ENCODE data around the gene NANOS2.

Gene NANOS2

GRCh38 chr19:45883881-45884681, 30.5 kb downstream of the NANOS2 start:
- peak overlapping the region; percentile 44 for H3K4me2 ChIP-seq (ENCODE audit: low read length, poor library complexity, severe bottlenecking)
- no peak for DNase-seq
- WGBS: 96% methylated on average over 57 of the region's 57 CpGs

DNA sequence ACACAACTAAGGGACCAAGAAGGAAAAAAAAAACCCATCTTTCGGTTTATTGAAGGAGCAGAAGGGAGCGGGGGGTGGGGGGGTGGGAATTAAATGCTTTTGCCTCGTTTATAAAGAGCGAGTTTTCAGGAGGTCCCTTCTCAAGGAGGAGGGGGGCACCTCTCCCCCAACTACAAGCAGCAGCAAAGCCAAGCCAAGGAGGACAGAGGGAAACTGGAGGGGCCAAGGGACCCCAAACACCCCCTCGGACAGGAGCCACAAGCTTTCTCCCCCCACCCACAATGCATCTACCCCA, 31.0 kb downstream of the NANOS2 start:
- Histone ChIP-seq H2BK120ac (ENCODE audit: low read depth, low read length) (no peak overlapping the region), H3K27me3 (ENCODE audit: control insufficient read depth in 1 of 2, insufficient read depth in 1 of 2, low read length in 2 of 2) (peaks cover 0 to 8% of the 10 kb centered on the region in 2 experiments), H3K36me3 (ENCODE audit: control insufficient read depth in 1 of 2, insufficient read depth in 2 of 2, low read depth in 1 of 2, low read length in 2 of 2) (peaks cover 8 to 17% of the 10 kb centered on the region in 2 experiments), H3K23ac (ENCODE audit: low read length in 2 of 2) (no peak overlapping the region), H3K4me1 (ENCODE audit: control insufficient read depth, insufficient read depth, low read depth, low read length) (peaks cover 43% of the 10 kb centered on the region), H3K9ac (ENCODE audit: low read length) (peak overlapping the region; percentile 55), H3K4ac (ENCODE audit: low read depth in 1 of 2, low read length in 2 of 2) (no peak overlapping the region), H2AK5ac (ENCODE audit: low read length, severe bottlenecking) (peak overlapping the region; percentile 31), H3K4me3 (ENCODE audit: insufficient read depth in 1 of 2, low read depth in 1 of 2, low read length in 2 of 2) (no peak overlapping the region), H3K27ac (ENCODE audit: low read length, poor library complexity, severe bottlenecking) (no peak overlapping the region), H2BK5ac (ENCODE audit: low read depth, low read length, poor library complexity, severe bottlenecking) (no peak overlapping the region), H2AFZ (ENCODE audit: low read depth, low read length) (no peak overlapping the region), H2BK15ac (ENCODE audit: low read depth, poor library complexity, severe bottlenecking) (peak overlapping the region; percentile 60), H4K91ac (ENCODE audit: low read length) (no peak overlapping the region), H3K18ac (ENCODE audit: low read depth in 1 of 2, low read length in 2 of 2) (no peak overlapping the region), H3K9me3 (ENCODE audit: control insufficient read depth, low read length) (no peaks in the 10 kb centered on the region), H3K4me2 (ENCODE audit: low read length, poor library complexity, severe bottlenecking) (peak overlapping the region; percentile 44), H4K8ac (ENCODE audit: low read length) (peak overlapping the region; percentile 25), H3K14ac (ENCODE audit: low read length in 2 of 2) (no peak overlapping the region), H2BK12ac (ENCODE audit: low read length in 2 of 2) (no peak overlapping the region), H3K79me1 (replicated peaks; ENCODE audit: low read length, poor library complexity, severe bottlenecking) (peaks cover 16% of the 10 kb centered on the region)
- no CpG with 5 or more reads among the region's 5 CpGs for WGBS
- no peak for DNase-seq

More at GRCh38 chr19:45883881-45884681, 30.5 kb downstream of the NANOS2 start:
- no peaks in the 10 kb centered on the region for H3K9me3 ChIP-seq (ENCODE audit: control insufficient read depth, low read length)
- no peak overlapping the region for H3K4me3 ChIP-seq (ENCODE audit: insufficient read depth in 1 of 2, low read depth in 1 of 2, low read length in 2 of 2)
- H3K4me1 ChIP-seq (ENCODE audit: control insufficient read depth, insufficient read depth, low read depth, low read length): peaks cover 42% of the 10 kb centered on the region
- H2BK5ac ChIP-seq (ENCODE audit: low read depth, low read length, poor library complexity, severe bottlenecking): no peak overlapping the region
- peak overlapping the region in 1 of 2 experiments; percentile 47 for H3K4ac ChIP-seq (ENCODE audit: low read depth in 1 of 2, low read length in 2 of 2)
- no peak overlapping the region for H2AFZ ChIP-seq (ENCODE audit: low read depth, low read length)
- peaks cover 8 to 17% of the 10 kb centered on the region in 2 experiments for H3K36me3 ChIP-seq (ENCODE audit: control insufficient read depth in 1 of 2, insufficient read depth in 2 of 2, low read depth in 1 of 2, low read length in 2 of 2)
- H3K14ac ChIP-seq (ENCODE audit: low read length in 2 of 2): no peak overlapping the region
- peaks cover 16% of the 10 kb centered on the region for H3K79me1 ChIP-seq (replicated peaks; ENCODE audit: low read length, poor library complexity, severe bottlenecking)
- no peak overlapping the region for H3K18ac ChIP-seq (ENCODE audit: low read depth in 1 of 2, low read length in 2 of 2)
- H2AK5ac ChIP-seq (ENCODE audit: low read length, severe bottlenecking): peak overlapping the region; percentile 31
- no peak overlapping the region for H3K27ac ChIP-seq (ENCODE audit: low read length, poor library complexity, severe bottlenecking)
- H3K23ac ChIP-seq (ENCODE audit: low read length in 2 of 2): no peak overlapping the region
- no peak overlapping the region for H4K91ac ChIP-seq (ENCODE audit: low read length)
- peak overlapping the region; percentile 55 for H3K9ac ChIP-seq (ENCODE audit: low read length)
- peak overlapping the region; percentile 60 for H2BK15ac ChIP-seq (ENCODE audit: low read depth, poor library complexity, severe bottlenecking)
- H4K8ac ChIP-seq (ENCODE audit: low read length): peak overlapping the region; percentile 25
- H3K27me3 ChIP-seq (ENCODE audit: control insufficient read depth in 1 of 2, insufficient read depth in 1 of 2, low read length in 2 of 2): peaks cover 0 to 5% of the 10 kb centered on the region in 2 experiments
- H2BK12ac ChIP-seq (ENCODE audit: low read length in 2 of 2): peak overlapping the region in 1 of 2 experiments; percentile 11
- no peak overlapping the region for H2BK120ac ChIP-seq (ENCODE audit: low read depth, low read length)

DNA sequence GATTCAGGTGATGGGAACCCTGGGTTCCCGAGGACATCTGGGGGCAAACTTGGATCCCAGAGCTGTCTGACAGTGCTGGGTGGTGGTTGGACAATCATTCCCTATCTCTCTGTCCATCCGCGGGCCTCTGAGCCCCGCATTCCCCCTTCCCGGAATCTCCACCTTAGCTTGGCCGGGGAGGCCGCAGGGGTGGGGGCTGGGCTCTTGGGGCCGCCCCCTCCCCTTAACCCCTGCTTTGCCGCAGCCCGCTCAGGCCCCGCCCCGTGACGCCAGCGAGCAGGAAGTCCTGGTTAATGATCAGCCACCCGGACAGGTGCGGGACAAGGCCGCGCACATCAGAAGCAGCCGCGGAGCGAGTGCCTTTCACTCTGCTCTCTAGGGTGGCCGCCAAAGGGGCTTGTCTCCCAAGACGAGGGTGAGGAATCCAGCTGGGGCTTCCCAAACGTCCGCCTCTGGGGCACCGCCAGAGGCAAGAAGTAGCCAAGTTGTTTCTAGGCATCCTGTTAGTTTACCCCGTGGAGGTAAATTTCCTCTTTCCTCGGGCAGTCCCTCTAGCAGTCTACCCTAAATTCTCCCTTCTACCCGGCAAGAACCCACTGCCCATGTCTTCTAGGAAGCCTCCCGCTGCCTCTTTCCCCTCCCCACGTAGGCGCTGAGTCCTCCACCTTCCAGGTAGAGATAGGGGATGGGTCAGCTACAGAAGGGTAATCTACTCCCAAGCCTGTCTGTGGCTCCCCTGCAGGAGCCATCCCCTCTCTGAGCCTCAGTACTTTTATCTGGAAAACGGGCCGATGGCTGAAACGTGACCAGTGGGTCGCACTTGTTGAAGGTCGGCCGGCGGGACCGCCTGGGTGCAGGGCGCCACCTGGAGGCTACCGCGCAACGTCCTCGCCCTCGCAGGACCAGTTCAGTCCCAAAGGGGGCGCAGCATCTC, 31.7 kb downstream of the NANOS2 start:
- H3K4me1 ChIP-seq (ENCODE audit: control insufficient read depth, insufficient read depth, low read depth, low read length): peaks cover 46% of the 10 kb centered on the region
- no peak overlapping the region for H2AFZ ChIP-seq (ENCODE audit: low read depth, low read length)

More for the DNA sequence above, 31.7 kb downstream of the NANOS2 start:
- Histone ChIP-seq H3K79me1 (replicated peaks; ENCODE audit: low read length, poor library complexity, severe bottlenecking) (peaks cover 16% of the 10 kb centered on the region), H2AK5ac (ENCODE audit: low read length, severe bottlenecking) (peak overlapping the region; percentile 92), H4K91ac (ENCODE audit: low read length) (no peak overlapping the region), H3K4me3 (ENCODE audit: insufficient read depth in 1 of 2, low read depth in 1 of 2, low read length in 2 of 2) (peak overlapping the region; percentile 32 to 57), H2BK120ac (ENCODE audit: low read depth, low read length) (peak overlapping the region; percentile 42), H3K4me2 (ENCODE audit: low read length, poor library complexity, severe bottlenecking) (peak overlapping the region; percentile 83), H3K4ac (ENCODE audit: low read depth in 1 of 2, low read length in 2 of 2) (no peak overlapping the region), H3K27me3 (ENCODE audit: control insufficient read depth in 1 of 2, insufficient read depth in 1 of 2, low read length in 2 of 2) (peaks cover 0 to 14% of the 10 kb centered on the region in 2 experiments), H2BK12ac (ENCODE audit: low read length in 2 of 2) (no peak overlapping the region), H4K8ac (ENCODE audit: low read length) (no peak overlapping the region), H3K14ac (ENCODE audit: low read length in 2 of 2) (no peak overlapping the region), H3K9ac (ENCODE audit: low read length) (peak overlapping the region; percentile 65), H3K18ac (ENCODE audit: low read depth in 1 of 2, low read length in 2 of 2) (peak overlapping the region in 1 of 2 experiments; percentile 26), H3K9me3 (ENCODE audit: control insufficient read depth, low read length) (no peaks in the 10 kb centered on the region), H3K36me3 (ENCODE audit: control insufficient read depth in 1 of 2, insufficient read depth in 2 of 2, low read depth in 1 of 2, low read length in 2 of 2) (peaks cover 8 to 17% of the 10 kb centered on the region in 2 experiments), H3K23ac (ENCODE audit: low read length in 2 of 2) (no peak overlapping the region), H2BK5ac (ENCODE audit: low read depth, low read length, poor library complexity, severe bottlenecking) (peak overlapping the region; percentile 15), H2BK15ac (ENCODE audit: low read depth, poor library complexity, severe bottlenecking) (no peak overlapping the region), H3K27ac (ENCODE audit: low read length, poor library complexity, severe bottlenecking) (peak overlapping the region; percentile 66)
- DNase-seq: peak; percentile 85
- 8% methylated on average over 39 of the region's 47 CpGs for WGBS
